Endothelial cell of umbilical vein (primary cell): ENCODE results near the gene NAP1L1. TPM values are rescaled to one million over a fixed set of nuclear protein-coding genes. Genes with fewer than 3 reads are reported as not detected.

Experiments
- BruUV-seq: library from RNA; stranded (reverse); fragments of 400-500 nt; replicated peaks from 2 replicates; lab custom pipeline; 2021; lab: Mats Ljungman, UMichigan
- CTCF ChIA-PET: fragments of 300-600, 350-600 bp; sonication (Branson Sonifier 250); formaldehyde crosslinking; loops from one replicate; lab custom pipeline; 2021; ENCODE audit warnings: antibody characterized with exemption, inconsistent platforms; lab: Charles Lee
- POLR2A ChIA-PET: fragments of 300-600, 350-600 bp; sonication (Branson Sonifier 250); formaldehyde crosslinking; loops from one replicate; lab custom pipeline; 2021; ENCODE audit warnings: antibody characterized with exemption, inconsistent platforms; lab: Charles Lee
- DNase-seq: peaks from one replicate; pipeline ENCODE4 v3.0.0-alpha.2; 2011; ENCODE audit warnings: low read depth, low spot score
- FAIRE-seq: peaks from 2 replicates; lab custom pipeline; 2011; peaks lifted over from hg19 to GRCh38; lab: Jason Lieb, UNC
- H2AFZ ChIP-seq: 2 replicates; pipeline ENCODE4 v1.6.0; 2012; ENCODE audit warnings: low read depth, low read length, control low read depth, inconsistent platforms
- H3K27ac ChIP-seq: 2 replicates; pipeline ENCODE4 v1.5.1; 2011; ENCODE audit warnings: low read depth, mild to moderate bottlenecking, control low read depth, low read length, moderate library complexity; ENCODE audit not compliant: insufficient read depth
- H3K27me3 ChIP-seq, 2 experiments: 2 replicates each; pipeline versions ENCODE4 v1.6.0 to v1.6.1; 2011; ENCODE audit warnings: low read length in 2 of 2, mixed read lengths in 1 of 2; ENCODE audit not compliant: control insufficient read depth in 2 of 2, insufficient read depth in 2 of 2
- H3K36me3 ChIP-seq, 2 experiments: 2 replicates in 1 of 2; 3 replicates in 1 of 2; pipeline ENCODE4 v1.5.1; 2011; ENCODE audit warnings: low read length in 2 of 2, mild to moderate bottlenecking in 1 of 2, moderate library complexity in 1 of 2; ENCODE audit not compliant: control insufficient read depth in 2 of 2, insufficient read depth in 2 of 2; ENCODE audit errors: extremely low read depth in 1 of 2
- H3K4me1 ChIP-seq: 3 replicates; pipeline ENCODE4 v1.5.1; 2011; ENCODE audit warnings: mild to moderate bottlenecking, low read length; ENCODE audit not compliant: control insufficient read depth, insufficient read depth; ENCODE audit errors: extremely low read depth
- H3K4me2 ChIP-seq: 2 replicates; pipeline ENCODE4 v1.6.1; 2011; ENCODE audit warnings: low read length, control low read depth, mixed read lengths; ENCODE audit not compliant: insufficient read depth
- H3K4me3 ChIP-seq, 3 experiments: fragments of 200-600 bp in 1 of 3; sonication (generic), shearing (Covaris generic) in 1 of 3; replicated peaks in 1 of 3; 2 replicates each; pipeline ENCODE4 v1.5.1; 2011 to 2016; ENCODE audit warnings: control low read depth in 3 of 3, low read length in 3 of 3, mild to moderate bottlenecking in 2 of 3, inconsistent platforms in 1 of 3, low read depth in 1 of 3, moderate library complexity in 1 of 3; ENCODE audit not compliant: insufficient read depth in 1 of 3
- H3K79me2 ChIP-seq: 2 replicates; pipeline ENCODE4 v1.6.0; 2012; ENCODE audit warnings: low read length, inconsistent platforms; ENCODE audit not compliant: control insufficient read depth, insufficient read depth
- H3K9ac ChIP-seq: replicated peaks from 2 replicates; pipeline ENCODE3; 2011; ENCODE audit warnings: low read length, control low read depth; ENCODE audit not compliant: insufficient read depth; ENCODE audit errors: extremely low read depth
- H3K9me1 ChIP-seq: replicated peaks from 3 replicates; pipeline ENCODE4 v1.6.0; 2011; ENCODE audit warnings: mild to moderate bottlenecking, low read length; ENCODE audit not compliant: control insufficient read depth, insufficient read depth; ENCODE audit errors: extremely low read depth
- H3K9me3 ChIP-seq: replicated peaks from 2 replicates; pipeline ENCODE4 v1.5.1; 2012; ENCODE audit warnings: low read length, inconsistent platforms; ENCODE audit not compliant: control insufficient read depth, insufficient read depth
- H4K20me1 ChIP-seq: replicated peaks from 2 replicates; pipeline ENCODE3; 2011; ENCODE audit warnings: mild to moderate bottlenecking, low read length; ENCODE audit not compliant: control insufficient read depth, insufficient read depth; ENCODE audit errors: extremely low read depth
- CTCF ChIP-seq, 2 donors: IDR thresholded peaks; 1 replicate in 1 of 2; 2 replicates in 1 of 2; pipeline ENCODE4 v1.5.1; 2011; ENCODE audit warnings: low read length in 2 of 2, mild to moderate bottlenecking in 2 of 2, moderate library complexity in 2 of 2, control low read depth in 1 of 2, inconsistent platforms in 1 of 2, low read depth in 1 of 2; ENCODE audit not compliant: insufficient read depth in 1 of 2; ENCODE audit errors: extremely low read depth in 1 of 2
- GATA2 ChIP-seq: IDR thresholded peaks from 2 replicates; pipeline ENCODE4 v1.7.0; 2011; ENCODE audit warnings: low read depth, mild to moderate bottlenecking, moderate library complexity, mixed read lengths, low read length; ENCODE audit not compliant: insufficient read length, insufficient read depth
- JUN ChIP-seq: IDR thresholded peaks from 2 replicates; pipeline ENCODE4 v1.6.1; 2011; ENCODE audit warnings: borderline replicate concordance, low read depth; ENCODE audit not compliant: insufficient read length, insufficient read depth
- MAX ChIP-seq: IDR thresholded peaks from 2 replicates; pipeline ENCODE4 v1.6.1; 2011; ENCODE audit not compliant: insufficient read depth, insufficient read length
- MYC ChIP-seq: IDR thresholded peaks from one replicate; pipeline ENCODE4 v1.6.1; 2011; ENCODE audit warnings: mild to moderate bottlenecking, low read depth, low read length
- POLR2AphosphoS5 ChIP-seq: IDR thresholded peaks from 2 replicates; pipeline ENCODE4 v1.6.1; 2012; ENCODE audit warnings: low read depth, mild to moderate bottlenecking, control low read depth, low read length, moderate library complexity; ENCODE audit not compliant: insufficient read depth
- dilution Hi-C: fragments of 300-500 bp; cut with MboI; formaldehyde crosslinking; loops from one replicate; pipeline ENCODE4 v1.15.0; 2019; ENCODE audit warnings: low sequenced_read_pairs; ENCODE audit not compliant: extremely low pct_ligation_motif_present
- intact Hi-C: fragments of 100-400 bp; cut with micrococcal nuclease; formaldehyde crosslinking; loops from one replicate; pipeline ENCODE4 v1.10.0; 2022
- polyA plus RNA-seq, 4 experiments: library from polyadenylated mRNA; depleted of rRNA in 3 of 4; stranded (reverse) in 3 of 4; unstranded in 1 of 4; fragments of >200 nt; gene quantifications; 2 replicates each; pipeline versions ENCODE4 v1.2.1 to v1.2.3, GENCODE V29; 2011 to 2012; ENCODE audit warnings: missing spikeins in 1 of 4
- total RNA-seq: library from RNA; stranded (reverse); gene quantifications from 2 replicates; pipeline ENCODE4 v1.2.3, GENCODE V29; 2021

The NAP1L1 gene
- total and polyA plus RNA-seq, 2 donors (not counting 3 experiments of a cell fraction or from before 2014, with no cell fraction given), result 127 to 649 TPM

- intact Hi-C loops (no loop called here), dilution Hi-C loops (no loop called here)
- TF ChIP-seq MYC (no peak), JUN (no peak), MAX (no peak), CTCF (IDR thresholded peaks at IDR 0.05; ENCODE audit: extremely low read depth in 1 of 2, insufficient read depth in 1 of 2, low read depth in 1 of 2, low read length in 2 of 2) (no peak), POLR2AphosphoS5 (no peak), GATA2 (no peak)
- no TSS peak for BruUV-seq
- Histone ChIP-seq H3K4me3 (no peak overlapping the region), H3K4me1 (peaks cover 5% of the 10 kb centered on the region), H3K9me1 (no peaks in the 10 kb centered on the region), H3K9me3 (no peaks in the 10 kb centered on the region), H3K4me2 (no peak overlapping the region), H3K79me2 (no peaks in the 10 kb centered on the region), H3K27me3 (no peaks in the 10 kb centered on the region), H3K9ac (no peak overlapping the region), H3K36me3 (no peaks in the 10 kb centered on the region), H2AFZ (no peak overlapping the region), H3K27ac (no peak overlapping the region), H4K20me1 (no peaks in the 10 kb centered on the region)
- DNase-seq (no peak), FAIRE-seq (no peak)
- ChIA-PET POLR2A (interaction anchor here (0.6 kb wide), 1 partner anchor 21 kb away, joined by 3 read pairs; no protein-coding TSS in a partner anchor), CTCF (interaction anchor here (0.7 to 1.4 kb wide), 3 partner anchors 17 to 35 kb away, joined by 3 read pairs; no protein-coding TSS in a partner anchor)
Observed at GRCh38 chr12:76113800-76114757, 29.6 kb upstream of the NAP1L1 start.
